Measurements from ENCODE around the gene FHOD3.

Gene FHOD3

DNA sequence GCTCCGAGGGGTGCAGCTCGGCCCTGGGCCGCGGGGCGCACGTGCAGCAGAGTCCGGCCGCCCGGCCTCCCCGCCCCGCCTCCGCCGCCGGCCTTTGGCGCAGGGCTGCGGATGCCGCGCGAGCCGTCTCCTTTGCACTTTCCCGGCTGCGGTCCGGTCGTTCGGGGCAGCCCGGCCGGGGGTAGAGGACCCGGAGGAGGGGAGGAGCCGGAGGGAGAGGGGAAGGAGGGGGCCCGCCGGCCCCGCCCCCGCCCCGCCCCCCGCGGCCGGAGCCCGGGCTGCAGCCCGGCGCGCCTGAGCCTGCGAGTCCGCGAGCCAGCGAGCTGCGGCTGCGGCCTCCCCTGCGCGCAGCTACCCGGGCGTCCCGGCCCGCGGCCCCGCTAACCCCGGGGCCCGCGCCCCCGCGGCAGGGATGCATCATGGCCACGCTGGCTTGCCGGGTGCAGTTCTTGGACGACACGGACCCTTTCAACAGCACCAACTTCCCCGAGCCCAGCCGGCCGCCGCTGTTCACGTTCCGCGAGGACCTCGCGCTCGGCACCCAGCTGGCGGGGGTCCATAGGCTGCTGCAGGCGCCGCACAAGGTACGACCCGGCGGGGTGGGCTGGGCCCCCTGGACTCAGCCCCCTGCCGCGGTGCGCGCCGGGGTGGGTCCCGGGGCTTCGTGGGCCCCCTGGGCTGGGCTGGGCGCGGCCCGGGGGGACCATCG lies at the start of gene FHOD3:
TSS of gene FHOD3 (plus strand) at position 297 of the 709 bp plus-strand sequence. CDS start at position 420, 123 bp downstream.
- DNase-seq, result no peak
- TF ChIP-seq GATA1 (IDR thresholded peaks at IDR 0.05; ENCODE audit: low read depth, low read length), result no peak
- TF ChIP-seq POLR2A (IDR thresholded peaks at IDR 0.05; ENCODE audit: low read length), result no peak

DNA sequence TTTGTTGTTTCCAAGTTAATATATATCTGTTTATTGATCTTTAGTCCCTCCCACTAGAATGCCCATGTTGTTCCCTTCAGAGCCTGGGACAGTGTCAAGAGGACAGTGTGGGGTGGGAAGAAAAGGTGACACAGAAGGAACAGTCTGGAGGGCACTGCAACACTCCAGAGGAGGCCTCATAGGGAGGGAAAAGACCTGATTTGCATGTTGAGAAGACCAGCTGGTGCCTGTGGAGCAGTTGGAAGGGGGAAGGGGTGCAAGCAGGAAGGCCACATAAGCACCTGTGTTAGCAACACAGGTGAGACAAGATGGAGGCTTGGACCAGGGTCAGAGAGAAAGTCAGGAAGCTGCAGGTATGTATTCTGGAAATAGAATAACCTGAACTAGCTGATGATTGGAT lies 48.1 kb upstream of the FHOD3 start:
- DNase-seq, result no peak
- no peak for TF ChIP-seq GATA1 (IDR thresholded peaks at IDR 0.05; ENCODE audit: low read depth, low read length)
- TF ChIP-seq POLR2A (IDR thresholded peaks at IDR 0.05; ENCODE audit: low read length), result no peak

DNA sequence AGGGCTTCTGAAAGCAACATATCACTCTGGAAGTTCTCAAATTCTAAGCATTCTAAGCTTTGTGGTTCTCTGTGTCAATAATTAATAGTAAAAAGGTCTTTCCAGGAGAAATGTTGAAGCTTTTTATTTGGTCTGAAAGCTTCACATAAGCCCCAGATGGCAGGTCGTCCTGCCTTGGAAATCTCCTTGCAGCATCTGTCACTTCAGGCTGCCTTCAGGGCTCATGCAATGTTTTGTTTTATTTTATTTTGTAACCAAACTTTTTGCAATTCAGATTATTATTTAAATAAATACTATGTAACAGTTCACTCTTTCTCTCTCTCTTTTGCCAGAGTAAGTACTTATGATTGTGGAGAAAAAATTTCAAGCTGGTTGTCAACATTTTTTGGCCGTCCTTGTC lies 46.7 kb upstream of the FHOD3 start:
- no peak for TF ChIP-seq GATA1 (IDR thresholded peaks at IDR 0.05; ENCODE audit: low read depth, low read length)
- TF ChIP-seq POLR2A (IDR thresholded peaks at IDR 0.05; ENCODE audit: low read length), result no peak
- no peak for DNase-seq

DNA sequence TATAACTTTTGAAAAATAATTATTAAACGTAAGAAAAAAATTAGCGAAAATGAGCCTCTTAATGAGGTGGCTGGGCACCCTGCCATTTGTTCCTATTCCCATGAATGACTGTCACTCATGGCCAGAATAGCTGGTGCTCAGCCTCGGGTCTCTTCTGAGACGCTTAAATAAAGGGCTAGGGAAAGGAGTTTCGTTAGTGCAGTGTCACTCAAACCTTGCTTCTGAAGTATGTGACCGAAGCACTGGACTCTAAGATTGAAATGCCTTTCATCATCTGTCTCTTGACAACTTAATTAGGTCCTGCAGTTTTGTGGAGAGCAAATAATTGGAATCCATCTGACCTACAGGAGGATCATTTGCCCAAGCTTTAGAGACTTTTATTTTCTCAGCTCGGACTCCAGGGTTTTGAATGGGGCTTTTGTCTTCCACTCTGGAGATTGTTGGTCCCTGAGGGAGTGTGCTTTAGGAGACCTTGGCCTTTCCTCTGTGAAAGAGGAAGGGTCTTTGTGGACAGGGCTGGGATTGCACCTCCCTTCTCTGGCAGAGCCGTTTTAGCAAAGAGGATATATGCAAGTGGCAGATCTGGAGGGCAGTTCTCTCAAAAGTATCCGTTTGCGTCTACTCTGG lies 42.3 kb upstream of the FHOD3 start:
- TF ChIP-seq POLR2A (IDR thresholded peaks at IDR 0.05; ENCODE audit: low read length), result no peak
- TF ChIP-seq GATA1 (IDR thresholded peaks at IDR 0.05; ENCODE audit: low read depth, low read length), result no peak
- no peak for DNase-seq

DNA sequence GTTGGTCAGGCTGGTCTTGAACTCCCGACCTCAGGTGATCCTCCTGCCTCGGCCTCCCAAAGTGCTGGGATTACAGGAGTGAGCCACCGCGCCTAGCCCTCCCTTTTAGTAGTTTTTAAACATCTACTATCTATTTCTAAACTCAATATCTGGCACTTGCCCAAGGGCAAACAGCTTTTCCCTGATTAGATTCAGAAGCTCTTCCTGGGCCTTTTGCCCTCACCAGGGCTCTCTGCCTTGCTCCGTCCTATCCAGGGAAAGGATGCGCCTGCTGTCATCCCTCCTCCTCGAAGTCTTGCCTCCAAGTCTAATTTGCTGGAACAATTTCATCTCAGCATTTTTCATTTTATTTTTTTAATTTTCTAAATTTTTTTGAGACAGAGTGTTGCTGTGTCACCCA lies 41.4 kb upstream of the FHOD3 start:
- DNase-seq, result no peak
- TF ChIP-seq POLR2A (IDR thresholded peaks at IDR 0.05; ENCODE audit: low read length), result no peak
- TF ChIP-seq GATA1 (IDR thresholded peaks at IDR 0.05; ENCODE audit: low read depth, low read length), result no peak

- no peak for DNase-seq
Observed at GRCh38 chr18:36262971-36263370, 34.5 kb upstream of the FHOD3 start.

GRCh38 chr18:36264283-36264682 lies 33.2 kb upstream of the FHOD3 start:
- DNase-seq, result no peak
- TF ChIP-seq GATA1 (IDR thresholded peaks at IDR 0.05; ENCODE audit: low read depth, low read length) (no peak), POLR2A (IDR thresholded peaks at IDR 0.05; ENCODE audit: low read length) (no peak)

More at GRCh38 chr18:36262971-36263370, 34.5 kb upstream of the FHOD3 start:
- TF ChIP-seq GATA1 (IDR thresholded peaks at IDR 0.05; ENCODE audit: low read depth, low read length) (no peak), POLR2A (IDR thresholded peaks at IDR 0.05; ENCODE audit: low read length) (no peak)

- DNase-seq, result peak; percentile 79 to 92
- TF ChIP-seq GATA1 (IDR thresholded peaks at IDR 0.05; ENCODE audit: low read depth, low read length) (peak; percentile 29), POLR2A (IDR thresholded peaks at IDR 0.05; ENCODE audit: low read length) (no peak)
Observed at GRCh38 chr18:36265015-36265414, 32.5 kb upstream of the FHOD3 start.

GRCh38 chr18:36269157-36269556 lies 28.4 kb upstream of the FHOD3 start:
- TF ChIP-seq GATA1 (IDR thresholded peaks at IDR 0.05; ENCODE audit: low read depth, low read length) (no peak), POLR2A (IDR thresholded peaks at IDR 0.05; ENCODE audit: low read length) (no peak)
- DNase-seq, result no peak

- no peak for DNase-seq
- TF ChIP-seq POLR2A (IDR thresholded peaks at IDR 0.05; ENCODE audit: low read length) (no peak), GATA1 (IDR thresholded peaks at IDR 0.05; ENCODE audit: low read depth, low read length) (no peak)
Observed at GRCh38 chr18:36271153-36271552, 26.4 kb upstream of the FHOD3 start.

DNA sequence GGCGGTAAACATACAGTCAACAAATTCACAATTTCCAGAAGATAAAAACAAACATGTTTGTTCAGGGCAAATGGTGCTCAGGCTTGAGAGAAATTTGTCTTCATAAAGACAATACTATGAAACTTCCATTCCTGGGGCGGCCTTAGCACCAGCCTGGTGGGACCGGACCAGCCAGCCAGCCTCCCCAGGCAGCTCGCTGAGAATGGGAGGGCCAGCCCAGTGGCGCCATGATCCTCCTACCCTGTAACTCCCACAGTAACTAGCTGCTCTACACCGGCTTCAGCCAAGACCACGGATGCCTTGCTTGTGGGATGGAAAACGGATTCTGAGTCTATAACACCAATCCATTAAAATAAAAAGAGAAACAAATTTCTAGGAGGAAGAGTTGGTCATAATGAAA lies 24.2 kb upstream of the FHOD3 start:
- no peak for DNase-seq

DNA sequence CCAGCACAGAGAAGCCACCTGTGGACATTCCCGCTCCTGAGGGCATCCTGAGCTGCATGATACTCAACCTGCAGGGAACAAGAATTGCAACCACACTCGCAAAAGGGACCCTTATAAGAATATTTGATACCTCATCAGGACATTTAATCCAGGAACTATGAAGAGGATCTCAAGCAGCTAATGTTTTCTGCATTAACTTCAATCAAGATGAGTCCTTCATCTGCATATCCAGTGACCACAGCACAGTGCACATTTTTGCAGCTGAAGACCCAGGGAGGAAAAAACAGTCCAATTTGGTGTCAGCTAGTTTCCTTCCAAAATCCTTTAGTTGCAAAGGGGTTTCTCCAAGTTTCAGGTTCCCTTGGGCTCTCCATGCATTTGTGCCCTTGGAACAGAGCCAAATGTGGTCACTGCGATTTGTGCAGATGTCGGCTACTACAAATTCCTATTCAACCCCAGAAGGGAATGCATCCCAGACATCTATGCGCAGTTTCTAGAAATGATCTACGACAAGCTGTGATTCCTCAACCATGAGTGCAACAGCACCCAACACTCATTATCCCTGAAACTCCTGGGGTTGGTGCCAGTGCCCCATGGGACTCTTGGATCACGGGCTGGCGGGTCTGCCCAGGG lies 23.3 kb upstream of the FHOD3 start:
- no peak for DNase-seq
- TF ChIP-seq GATA1 (IDR thresholded peaks at IDR 0.05; ENCODE audit: low read depth, low read length) (no peak), POLR2A (IDR thresholded peaks at IDR 0.05; ENCODE audit: low read length) (no peak)

More for the DNA sequence above, 24.2 kb upstream of the FHOD3 start:
- TF ChIP-seq GATA1 (IDR thresholded peaks at IDR 0.05; ENCODE audit: low read depth, low read length), result no peak
- no peak for TF ChIP-seq POLR2A (IDR thresholded peaks at IDR 0.05; ENCODE audit: low read length)

- DNase-seq, result no peak
- no peak for TF ChIP-seq GATA1 (IDR thresholded peaks at IDR 0.05; ENCODE audit: low read depth, low read length)
- no peak for TF ChIP-seq POLR2A (IDR thresholded peaks at IDR 0.05; ENCODE audit: low read length)
Observed at GRCh38 chr18:36275561-36275960, 22.0 kb upstream of the FHOD3 start.

GRCh38 chr18:36279001-36279400 lies 18.5 kb upstream of the FHOD3 start:
- DNase-seq, result no peak
- TF ChIP-seq POLR2A (IDR thresholded peaks at IDR 0.05; ENCODE audit: low read length) (no peak), GATA1 (IDR thresholded peaks at IDR 0.05; ENCODE audit: low read depth, low read length) (no peak)
